Erythroblast (primary cell): ENCODE measurements around the gene LRFN2.

Experiments used
- DNase-seq, 2 experiments: peaks; one replicate each; lab custom pipeline; 2025; lab: John Stamatoyannopoulos, UW
- GATA1 ChIP-seq: IDR thresholded peaks from 2 replicates; pipeline ENCODE4 v1.6.1; 2011; ENCODE audit warnings: low read depth, mild to moderate bottlenecking, control low read depth, low read length, moderate library complexity
- POLR2A ChIP-seq: IDR thresholded peaks from 2 replicates; pipeline ENCODE4 v1.6.1; 2011; ENCODE audit warnings: mild to moderate bottlenecking, low read length

LRFN2 gene

DNA sequence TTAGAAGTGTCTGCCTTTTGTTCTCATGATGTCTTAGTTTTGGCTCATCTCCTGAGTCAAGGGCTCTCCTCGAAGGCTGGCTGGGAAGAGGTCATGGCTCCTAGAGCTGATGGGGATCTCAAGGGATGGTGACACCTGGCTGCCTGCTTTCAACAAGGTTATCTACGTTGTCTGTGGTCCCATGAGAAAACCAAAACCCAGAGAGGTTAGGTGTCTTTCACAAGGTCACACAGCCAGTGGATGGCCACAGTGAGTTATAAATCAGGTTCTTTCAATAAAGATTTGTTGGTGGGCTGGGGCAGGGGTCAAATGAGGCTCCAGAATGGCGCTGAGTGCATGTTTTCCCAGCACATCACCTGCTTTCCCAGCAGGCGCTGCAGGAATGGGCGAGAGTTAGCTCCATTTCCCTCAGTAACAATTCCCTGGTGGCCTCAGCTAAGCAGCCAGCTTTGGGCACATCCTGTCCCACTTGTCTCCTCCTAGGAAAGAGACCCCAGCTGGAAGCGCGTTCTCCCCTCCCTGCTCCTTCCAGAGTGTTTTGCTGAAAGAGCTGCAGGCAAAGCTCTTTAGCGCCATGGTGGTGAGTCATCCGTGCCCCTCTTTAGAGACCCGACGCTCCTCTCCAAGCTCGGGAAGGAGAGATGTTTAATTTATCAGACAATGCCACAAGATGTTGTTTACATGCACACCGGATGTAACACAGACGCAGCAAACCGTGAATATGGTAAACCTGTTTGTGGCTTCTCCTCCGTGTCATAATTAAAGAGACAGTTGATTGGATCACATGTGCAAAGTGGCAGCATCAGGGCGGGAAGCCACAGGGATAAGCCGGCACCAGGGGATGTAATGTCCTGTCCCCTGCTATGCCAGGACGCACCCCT, 109.7 kb downstream of the LRFN2 start:
- no peak for TF ChIP-seq POLR2A
- no peak for TF ChIP-seq GATA1
- DNase-seq, result no peak

DNA sequence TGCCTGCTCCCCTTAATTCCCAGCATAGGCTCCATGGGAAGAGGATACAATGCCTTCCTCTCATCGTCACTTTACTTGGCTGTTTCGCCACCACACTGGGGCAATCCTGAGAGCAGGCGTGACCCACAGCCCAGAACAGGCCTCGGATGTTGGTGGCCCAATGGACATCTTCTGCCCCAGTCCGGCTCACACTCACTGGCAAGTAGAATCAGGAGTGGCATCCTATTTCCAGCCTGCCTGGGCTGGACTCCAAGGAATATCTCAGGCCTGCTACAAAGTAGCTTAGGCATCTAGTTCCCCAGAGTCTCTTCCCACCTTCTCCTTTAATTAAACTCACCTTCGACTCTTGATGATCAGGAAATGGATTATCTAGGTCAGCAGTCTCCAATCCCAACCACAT, 110.5 kb downstream of the LRFN2 start:
- DNase-seq, result no peak
- no peak for TF ChIP-seq POLR2A
- TF ChIP-seq GATA1, result no peak

DNA sequence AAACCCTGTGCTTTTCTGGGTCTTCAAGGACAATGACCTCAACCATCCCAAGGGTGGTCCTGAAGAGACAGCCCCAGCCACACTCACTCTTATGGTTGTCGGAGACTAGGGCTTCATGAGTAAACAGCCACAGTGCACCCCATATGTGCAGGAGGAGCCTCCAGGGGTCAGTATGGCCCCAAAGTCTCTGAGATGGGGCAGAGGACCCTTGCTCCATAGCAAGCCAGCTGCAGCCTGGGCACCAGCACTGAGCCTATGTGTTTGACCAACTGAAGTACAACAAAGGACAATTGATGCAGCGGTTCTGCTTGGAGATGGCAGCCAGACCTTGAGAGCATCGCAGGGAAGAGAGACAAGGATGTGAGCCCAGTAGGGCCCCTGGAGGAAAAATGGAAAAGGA, 112.2 kb downstream of the LRFN2 start:
- no peak for TF ChIP-seq GATA1

GRCh38 chr6:40473026-40473425, 114.1 kb downstream of the LRFN2 start:
- no peak for DNase-seq
- TF ChIP-seq GATA1 (no peak), POLR2A (no peak)

More for the DNA sequence above, 112.2 kb downstream of the LRFN2 start:
- DNase-seq, result peak in 1 of 2 experiments; percentile 3

GRCh38 chr6:40472353-40472752, 114.8 kb downstream of the LRFN2 start:
- no peak for TF ChIP-seq POLR2A
- TF ChIP-seq GATA1, result no peak
- DNase-seq, result no peak

DNA sequence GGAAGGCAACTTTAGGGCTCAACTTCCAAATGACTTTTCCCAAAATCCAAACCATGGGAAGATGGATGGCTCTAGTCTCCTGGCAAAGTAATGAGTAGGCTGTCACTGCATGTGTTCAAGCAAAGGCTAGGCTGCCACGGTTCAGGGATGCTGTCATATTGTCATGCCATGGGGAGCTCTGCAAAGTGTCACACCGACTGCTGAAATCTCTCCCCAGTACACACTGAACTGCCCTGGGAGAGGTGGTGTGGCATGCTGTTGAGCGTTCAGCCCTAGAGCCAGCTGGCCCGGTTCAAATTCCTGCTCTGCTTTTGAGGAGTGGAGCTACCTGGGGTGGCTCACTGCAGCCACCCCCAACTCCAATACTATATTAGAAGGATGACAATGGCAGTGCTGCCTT, 115.9 kb downstream of the LRFN2 start:
- TF ChIP-seq GATA1, result no peak
- TF ChIP-seq POLR2A, result no peak
- DNase-seq, result no peak

GRCh38 chr6:40469323-40469722, 117.8 kb downstream of the LRFN2 start:
- TF ChIP-seq GATA1 (no peak), POLR2A (no peak)
- no peak for DNase-seq

GRCh38 chr6:40466986-40467539, 120.1 kb downstream of the LRFN2 start:
- TF ChIP-seq GATA1 (no peak), POLR2A (no peak)
- DNase-seq, result no peak

DNA sequence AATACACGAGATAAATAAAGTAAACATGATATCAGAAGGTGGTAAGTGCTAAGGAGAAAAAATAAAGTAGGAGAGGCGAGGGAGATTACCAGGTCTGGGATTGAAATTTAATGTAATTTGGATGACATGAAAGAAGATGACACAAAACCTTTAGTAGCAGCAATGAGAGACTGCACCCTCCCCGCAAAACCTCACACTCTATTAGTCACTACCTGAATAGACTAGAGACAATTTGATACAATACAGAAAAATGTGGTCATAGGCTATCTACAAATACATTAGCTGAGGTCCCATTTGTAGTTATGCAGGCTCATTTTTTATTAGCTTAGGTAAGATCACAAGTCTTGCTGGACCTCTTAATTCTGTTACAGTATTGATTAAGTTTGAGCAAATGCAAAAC, 125.5 kb downstream of the LRFN2 start:
- no peak for TF ChIP-seq GATA1
- no peak for DNase-seq

GRCh38 chr6:40460380-40460779, 126.8 kb downstream of the LRFN2 start:
- TF ChIP-seq GATA1 (no peak), POLR2A (no peak)

GRCh38 chr6:40457261-40457660, 129.9 kb downstream of the LRFN2 start:
- TF ChIP-seq POLR2A (no peak), GATA1 (no peak)
- DNase-seq, result no peak

More at GRCh38 chr6:40460380-40460779, 126.8 kb downstream of the LRFN2 start:
- no peak for DNase-seq

DNA sequence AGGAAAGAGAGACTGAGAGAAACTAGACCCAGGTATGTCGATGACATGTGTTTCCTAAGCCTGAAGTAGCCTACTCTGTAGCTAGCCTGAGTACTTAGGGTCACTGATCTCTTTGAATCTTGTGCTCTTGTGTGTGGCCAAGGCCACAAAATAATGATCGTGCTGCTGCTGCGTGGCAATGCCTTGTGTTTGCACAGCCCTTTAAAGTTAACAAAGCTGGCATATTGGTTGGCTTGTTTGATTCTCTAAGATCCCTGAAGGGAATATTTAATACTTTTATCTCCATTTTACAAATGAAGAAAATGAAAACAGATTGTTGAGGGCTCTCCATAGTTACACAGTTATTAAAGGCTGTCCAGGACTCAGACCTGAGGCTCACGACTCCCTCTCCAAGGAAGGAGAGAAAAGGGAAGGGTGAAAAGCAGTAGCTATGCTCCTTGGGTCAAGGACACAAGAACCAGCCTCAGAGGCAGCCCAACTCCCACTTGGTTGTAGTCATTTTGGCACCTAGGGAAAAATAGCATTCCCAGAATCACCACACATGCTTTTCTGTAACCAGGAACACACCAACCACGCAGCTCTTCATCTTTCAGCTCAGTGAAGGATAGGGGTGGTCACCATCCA, 130.7 kb downstream of the LRFN2 start:
- no peak for TF ChIP-seq POLR2A
- no peak for TF ChIP-seq GATA1
- no peak for DNase-seq

GRCh38 chr6:40455686-40456389, 131.3 kb downstream of the LRFN2 start:
- TF ChIP-seq GATA1 (no peak), POLR2A (no peak)
- no peak for DNase-seq

DNA sequence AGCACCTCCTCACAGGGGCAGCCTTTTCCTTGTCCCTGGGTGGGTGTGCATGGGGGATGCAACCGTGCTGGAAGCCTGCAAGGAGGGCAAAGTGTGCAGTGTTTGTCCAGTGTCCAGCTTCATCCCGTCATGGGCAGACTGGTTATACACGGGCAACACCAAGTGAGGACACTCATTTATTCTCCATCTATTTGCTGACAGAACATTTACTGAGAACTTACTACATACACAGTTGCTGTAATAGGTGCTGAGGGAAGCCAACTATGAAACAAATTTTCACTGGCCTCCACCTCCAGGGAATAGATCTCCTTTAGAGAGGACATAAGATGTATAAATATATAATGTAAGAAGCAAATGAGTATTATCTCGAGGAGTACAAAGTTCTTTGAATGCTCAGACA, 136.7 kb downstream of the LRFN2 start:
- DNase-seq, result no peak
- TF ChIP-seq POLR2A (no peak), GATA1 (no peak)
